Measurements from ENCODE around the gene SEMA4A. TPM values are rescaled to one million over a fixed set of nuclear protein-coding genes. Genes with fewer than 3 reads are reported as not detected.

SEMA4A gene
- total and polyA plus RNA-seq, 2 donors, result 6.4 to 14.8 TPM

DNA sequence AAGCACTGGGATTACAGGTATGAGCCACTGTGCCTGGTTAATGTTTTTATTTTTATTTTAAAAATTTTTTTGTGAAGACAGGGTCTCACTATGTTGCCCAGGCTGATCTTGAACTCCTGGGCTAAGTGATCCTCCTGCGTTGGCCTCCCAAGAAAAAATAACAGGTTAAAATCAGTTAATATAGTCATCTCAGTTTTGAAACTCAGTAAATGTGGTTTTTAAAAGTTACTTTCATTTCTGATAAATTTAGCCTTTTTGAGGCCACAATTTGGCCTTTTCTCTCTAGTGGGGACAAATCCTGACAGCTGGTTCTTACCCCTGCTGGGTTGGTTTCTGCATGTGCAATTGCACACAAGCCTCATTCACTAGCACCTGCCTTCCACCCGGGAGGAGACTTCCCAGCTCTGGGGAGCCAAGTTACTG lies 72.7 kb downstream of the SEMA4A start:
- Histone ChIP-seq H3K4me1 (ENCODE audit: control insufficient read depth in 2 of 2, insufficient read depth in 2 of 2, low read length in 2 of 2) (no peaks in the 10 kb centered on the region), H3K36me3 (ENCODE audit: control insufficient read depth in 2 of 2, insufficient read depth in 2 of 2, low read length in 1 of 2) (peaks cover 31 to 46% of the 10 kb centered on the region in 2 donors), H3K9me3 (ENCODE audit: control insufficient read depth in 2 of 2, insufficient read depth in 1 of 2, low read length in 1 of 2) (no peaks in the 10 kb centered on the region), H3K4me3 (ENCODE audit: low read length in 2 of 2) (no peak overlapping the region), H3K27me3 (ENCODE audit: control insufficient read depth in 2 of 2, insufficient read depth in 1 of 2, low read length in 1 of 2) (no peaks in the 10 kb centered on the region), H3K27ac (ENCODE audit: low read depth in 1 of 2, low read length in 1 of 2) (no peak overlapping the region)
- WGBS, result 65% methylated on average over 2 of the region's 2 CpGs
- DNase-seq (ENCODE audit: low read depth in 6 of 9, low spot score in 9 of 9), result no peak

DNA sequence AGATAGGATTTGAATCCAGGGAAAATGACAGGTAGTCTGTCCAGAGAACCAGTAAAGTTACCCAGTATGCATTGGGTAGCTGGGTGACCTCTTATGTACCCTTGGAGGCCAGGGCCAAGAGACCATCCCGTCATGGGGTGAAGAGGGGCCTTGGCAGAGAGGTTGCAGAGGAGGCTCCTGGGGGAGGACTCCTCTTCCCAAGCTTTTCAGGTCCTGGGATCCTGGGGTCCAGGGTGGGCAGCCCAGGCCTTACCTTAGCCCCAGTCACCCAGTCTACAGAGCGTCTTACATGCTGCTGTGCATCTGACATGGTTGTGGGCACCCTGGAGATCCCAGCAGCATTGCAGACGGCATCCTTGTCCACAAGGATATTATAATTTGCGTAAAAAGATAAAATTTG lies 73.4 kb downstream of the SEMA4A start:
- Histone ChIP-seq H3K36me3 (ENCODE audit: control insufficient read depth in 2 of 2, insufficient read depth in 2 of 2, low read length in 1 of 2) (peaks cover 29 to 40% of the 10 kb centered on the region in 2 donors), H3K27me3 (ENCODE audit: control insufficient read depth in 2 of 2, insufficient read depth in 1 of 2, low read length in 1 of 2) (no peaks in the 10 kb centered on the region), H3K9me3 (ENCODE audit: control insufficient read depth in 2 of 2, insufficient read depth in 1 of 2, low read length in 1 of 2) (no peaks in the 10 kb centered on the region), H3K4me1 (ENCODE audit: control insufficient read depth in 2 of 2, insufficient read depth in 2 of 2, low read length in 2 of 2) (no peaks in the 10 kb centered on the region), H3K4me3 (ENCODE audit: low read length in 2 of 2) (no peak overlapping the region), H3K27ac (ENCODE audit: low read depth in 1 of 2, low read length in 1 of 2) (no peak overlapping the region)
- DNase-seq (ENCODE audit: low read depth in 6 of 9, low spot score in 9 of 9), result no peak
- WGBS, result 98% methylated on average over 4 of the region's 4 CpGs

Other genes starting within 250 kb of the SEMA4A start
- gene RIT1, start 242.2 kb upstream of the SEMA4A start, total RNA-seq, result 24.4 TPM
- gene RIT1, start 242.2 kb upstream of the SEMA4A start, polyA plus RNA-seq, result 17.2 TPM
- 31.3 TPM for gene KHDC4, start 219.2 kb upstream of the SEMA4A start, total RNA-seq
- 45.8 TPM for gene KHDC4, start 219.2 kb upstream of the SEMA4A start, polyA plus RNA-seq
- gene RXFP4, start 211.9 kb upstream of the SEMA4A start, total RNA-seq, result not detected
- 0.18 TPM for gene RXFP4, start 211.9 kb upstream of the SEMA4A start, polyA plus RNA-seq
- gene ARHGEF2, start 175.0 kb upstream of the SEMA4A start, total RNA-seq, result 42.3 TPM
- 58.5 TPM for gene ARHGEF2, start 175.0 kb upstream of the SEMA4A start, polyA plus RNA-seq
- 262 TPM for gene SSR2, start 132.6 kb upstream of the SEMA4A start, total RNA-seq
- 251 TPM for gene SSR2, start 132.6 kb upstream of the SEMA4A start, polyA plus RNA-seq
- gene UBQLN4, start 99.8 kb upstream of the SEMA4A start, total RNA-seq, result 10.4 TPM
- gene UBQLN4, start 99.8 kb upstream of the SEMA4A start, polyA plus RNA-seq, result 15.1 TPM
- gene LAMTOR2, start 98.8 kb upstream of the SEMA4A start, total RNA-seq, result 75.9 TPM
- gene LAMTOR2, start 98.8 kb upstream of the SEMA4A start, polyA plus RNA-seq, result 82.2 TPM
- gene RAB25, start 92.4 kb upstream of the SEMA4A start, total RNA-seq, result 17.6 TPM
- 43.1 TPM for gene RAB25, start 92.4 kb upstream of the SEMA4A start, polyA plus RNA-seq
- gene MEX3A, start 71.1 kb upstream of the SEMA4A start, total RNA-seq, result 1.3 TPM
- 0.55 TPM for gene MEX3A, start 71.1 kb upstream of the SEMA4A start, polyA plus RNA-seq
- 51.6 TPM for gene LMNA, start 38.9 kb upstream of the SEMA4A start, total RNA-seq
- 68.3 TPM for gene LMNA, start 38.9 kb upstream of the SEMA4A start, polyA plus RNA-seq
- 8.8 TPM for gene SLC25A44, start 40.5 kb downstream of the SEMA4A start, total RNA-seq
- 10.7 TPM for gene SLC25A44, start 40.5 kb downstream of the SEMA4A start, polyA plus RNA-seq
- gene PMF1, start 59.4 kb downstream of the SEMA4A start, total RNA-seq, result 56.8 TPM
- 67.4 TPM for gene PMF1, start 59.4 kb downstream of the SEMA4A start, polyA plus RNA-seq
- gene BGLAP, start 88.6 kb downstream of the SEMA4A start, total RNA-seq, result 0.66 TPM
- gene BGLAP, start 88.6 kb downstream of the SEMA4A start, polyA plus RNA-seq, result 4.3 TPM
- gene PAQR6, start 94.5 kb downstream of the SEMA4A start, total RNA-seq, result 0.61 TPM
- 8.6 TPM for gene PAQR6, start 94.5 kb downstream of the SEMA4A start, polyA plus RNA-seq
- gene SMG5, start 129.2 kb downstream of the SEMA4A start, total RNA-seq, result 32.3 TPM
- 28.2 TPM for gene SMG5, start 129.2 kb downstream of the SEMA4A start, polyA plus RNA-seq
- 3.4 TPM for gene TMEM79, start 130.7 kb downstream of the SEMA4A start, total RNA-seq
- gene TMEM79, start 130.7 kb downstream of the SEMA4A start, polyA plus RNA-seq, result 10.2 TPM
- gene GLMP, start 142.1 kb downstream of the SEMA4A start, total RNA-seq, result 20.3 TPM
- gene GLMP, start 142.1 kb downstream of the SEMA4A start, polyA plus RNA-seq, result 40.0 TPM
- not detected for gene VHLL, start 145.7 kb downstream of the SEMA4A start, total RNA-seq
- gene VHLL, start 145.7 kb downstream of the SEMA4A start, polyA plus RNA-seq, result 0.09 TPM
- gene CCT3, start 184.7 kb downstream of the SEMA4A start, total RNA-seq, result 296 TPM
- gene CCT3, start 184.7 kb downstream of the SEMA4A start, polyA plus RNA-seq, result 114 TPM
- gene TSACC, start 184.9 kb downstream of the SEMA4A start, total RNA-seq, result 0.71 TPM
- 0.27 TPM for gene TSACC, start 184.9 kb downstream of the SEMA4A start, polyA plus RNA-seq
- gene RHBG, start 215.6 kb downstream of the SEMA4A start, total RNA-seq, result 0.05 TPM
- 0.37 TPM for gene RHBG, start 215.6 kb downstream of the SEMA4A start, polyA plus RNA-seq